Adipose tissue (tissue), 3 donors: ENCODE results near the gene TEDDM1. TPM values are rescaled to one million over a fixed set of nuclear protein-coding genes. Genes with fewer than 3 reads are reported as not detected.
"Not testable (repeated sequence)": the region's sequence is repeated elsewhere in the genome, so short reads cannot be mapped to it uniquely, and the experiment has no call there.

Experiments used
- H3K27ac ChIP-seq: one replicate; pipeline ENCODE4 v1.5.1; 2013; ENCODE audit warnings: low read depth, low read length
- WGBS, 3 donors: extraction: QIAGEN DNeasy Blood & Tissue Kit; methylation state at CpG; one replicate each; pipeline ENCODE4 v1.1.7; 2013; 5-methylcytosine and 5-hydroxymethylcytosine counted together
- polyA plus RNA-seq, 3 donors: library from polyadenylated mRNA; stranded (reverse); fragments of 200-250 nt; gene quantifications; one replicate each; pipeline ENCODE4 v1.2.3, GENCODE V29; 2013
- donor health status: healthy with polysubstance abuse.
- donor health status: Bipolar disorder and iron deficiency.
- donor health status: healthy.

The TEDDM1 gene
- polyA plus RNA-seq = not detected

- H3K27ac ChIP-seq = no peak within 1 kb of the TSS
- WGBS, 3 donors = 96 to 98% (median 96%) methylated on average over 4 of the region's 4 CpGs
Measured at GRCh38 chr1:182400567-182400966, at the start of gene TEDDM1. TSS of gene TEDDM1 (minus strand) at chr1:182400667. CDS start at chr1:182400485, 182 bp downstream.

GRCh38 chr1:182450087-182450486 lies 49.6 kb upstream of the TEDDM1 start, which contains the start of gene RGSL1:
TSS of gene RGSL1 (plus strand) at chr1:182450146. CDS start at chr1:182450166, 20 bp downstream.
- no peak within 1 kb of the TSS for H3K27ac ChIP-seq

- no peak overlapping the region for H3K27ac ChIP-seq
- WGBS, 3 donors = 68 to 86% (median 76%) methylated on average over 1 of the region's 1 CpG
Measured at GRCh38 chr1:182447660-182448059, 47.2 kb upstream of the TEDDM1 start.

GRCh38 chr1:182447124-182447523 lies 46.7 kb upstream of the TEDDM1 start:
- 94 to 100% (median 97%) methylated on average over 2 of the region's 2 CpGs for WGBS, 3 donors

GRCh38 chr1:182446033-182446669 lies 45.7 kb upstream of the TEDDM1 start:
- no peak overlapping the region for H3K27ac ChIP-seq
- WGBS, 3 donors = 2 to 4% (median 3%) methylated on average over 3 of the region's 3 CpGs

More at GRCh38 chr1:182447124-182447523, 46.7 kb upstream of the TEDDM1 start:
- H3K27ac ChIP-seq = not testable (repeated sequence)

GRCh38 chr1:182444497-182444896 lies 44.0 kb upstream of the TEDDM1 start:
- no peak overlapping the region for H3K27ac ChIP-seq
- 31 to 79% (median 78%) methylated on average over 4 of the region's 4 CpGs for WGBS, 3 donors

- H3K27ac ChIP-seq = no peak overlapping the region
- WGBS, 3 donors = 90 to 100% (median 92%) methylated on average over 1 of the region's 1 CpG
Measured at GRCh38 chr1:182442333-182442732, 41.9 kb upstream of the TEDDM1 start.

- 91 to 94% (median 91%) methylated on average over 3 of the region's 3 CpGs for WGBS, 3 donors
- no peak overlapping the region for H3K27ac ChIP-seq
Measured at GRCh38 chr1:182441719-182442118, 41.3 kb upstream of the TEDDM1 start.

GRCh38 chr1:182438326-182438725 lies 37.9 kb upstream of the TEDDM1 start:
- 90 to 95% (median 92%) methylated on average over 1 of the region's 1 CpG for WGBS, 3 donors
- H3K27ac ChIP-seq = no peak overlapping the region

GRCh38 chr1:182433580-182433979 lies 33.1 kb upstream of the TEDDM1 start:
- 92 to 100% (median 100%) methylated on average over 1 of the region's 1 CpG for WGBS, 3 donors

GRCh38 chr1:182431278-182431677 lies 30.8 kb upstream of the TEDDM1 start:
- no peak overlapping the region for H3K27ac ChIP-seq
- WGBS, 3 donors = 85 to 94% (median 90%) methylated on average over 7 of the region's 7 CpGs

More at GRCh38 chr1:182433580-182433979, 33.1 kb upstream of the TEDDM1 start:
- no peak overlapping the region for H3K27ac ChIP-seq

- 58 to 78% (median 66%) methylated on average over 11 of the region's 11 CpGs for WGBS, 3 donors
- no peak overlapping the region for H3K27ac ChIP-seq
Measured at GRCh38 chr1:182430263-182431068, 30.0 kb upstream of the TEDDM1 start.

- WGBS, 3 donors = 85 to 90% (median 87%) methylated on average over 2 of the region's 2 CpGs
- no peak overlapping the region for H3K27ac ChIP-seq
Measured at GRCh38 chr1:182428043-182428442, 27.6 kb upstream of the TEDDM1 start.

- WGBS, 3 donors = 77 to 90% (median 81%) methylated on average over 7 of the region's 7 CpGs
- H3K27ac ChIP-seq = no peak overlapping the region
Measured at GRCh38 chr1:182426442-182427430, 26.3 kb upstream of the TEDDM1 start.

- H3K27ac ChIP-seq = no peak overlapping the region
- WGBS, 3 donors = 66 to 75% (median 69%) methylated on average over 1 of the region's 1 CpG
Measured at GRCh38 chr1:182415789-182416188, 15.3 kb upstream of the TEDDM1 start.

- no peak overlapping the region for H3K27ac ChIP-seq
- 91 to 93% (median 93%) methylated on average over 6 of the region's 6 CpGs for WGBS, 3 donors
Measured at GRCh38 chr1:182413969-182414368, 13.5 kb upstream of the TEDDM1 start.

- no peak overlapping the region for H3K27ac ChIP-seq
- 79 to 87% (median 85%) methylated on average over 3 of the region's 3 CpGs for WGBS, 3 donors
Measured at GRCh38 chr1:182413486-182413885, 13.0 kb upstream of the TEDDM1 start.

- no peak overlapping the region for H3K27ac ChIP-seq
- 33 to 47% (median 34%) methylated on average over 1 of the region's 1 CpG for WGBS, 3 donors
Measured at GRCh38 chr1:182410620-182411273, 10.3 kb upstream of the TEDDM1 start.
